Stimulated activated memory B cell treated with anti-CD40 and anti-IgM and Interleukin-4, amounts not matched to agents 10 μg/mL and 1 μg/mL and 100 μg/mL, for 72 hours (primary cell): Measurements from ENCODE around the gene SLC8A1.

ENCODE experiments used
- ATAC-seq: fragments of 150-1000 bp; cut with Tn5 transposase; 2 replicates; pipeline ENCODE4 v1.10.0; 2021
- H3K27ac Mint-ChIP-seq: one replicate; pipeline ENCODE4 v1.8.0; 2022; ENCODE audit warnings: mild to moderate bottlenecking, mixed read lengths
- H3K27me3 Mint-ChIP-seq: one replicate; pipeline ENCODE4 v1.8.0; 2022; ENCODE audit warnings: mixed read lengths
- H3K36me3 Mint-ChIP-seq: one replicate; pipeline ENCODE4 v1.8.0; 2022; ENCODE audit warnings: mixed read lengths
- H3K4me1 Mint-ChIP-seq: one replicate; pipeline ENCODE4 v1.8.0; 2022; ENCODE audit warnings: mixed read lengths
- H3K4me3 Mint-ChIP-seq: one replicate; pipeline ENCODE4 v1.8.0; 2022; ENCODE audit warnings: mild to moderate bottlenecking, moderate library complexity, mixed read lengths
- H3K9me3 Mint-ChIP-seq: one replicate; pipeline ENCODE4 v1.8.0; 2022; ENCODE audit warnings: mixed read lengths

Gene SLC8A1

DNA sequence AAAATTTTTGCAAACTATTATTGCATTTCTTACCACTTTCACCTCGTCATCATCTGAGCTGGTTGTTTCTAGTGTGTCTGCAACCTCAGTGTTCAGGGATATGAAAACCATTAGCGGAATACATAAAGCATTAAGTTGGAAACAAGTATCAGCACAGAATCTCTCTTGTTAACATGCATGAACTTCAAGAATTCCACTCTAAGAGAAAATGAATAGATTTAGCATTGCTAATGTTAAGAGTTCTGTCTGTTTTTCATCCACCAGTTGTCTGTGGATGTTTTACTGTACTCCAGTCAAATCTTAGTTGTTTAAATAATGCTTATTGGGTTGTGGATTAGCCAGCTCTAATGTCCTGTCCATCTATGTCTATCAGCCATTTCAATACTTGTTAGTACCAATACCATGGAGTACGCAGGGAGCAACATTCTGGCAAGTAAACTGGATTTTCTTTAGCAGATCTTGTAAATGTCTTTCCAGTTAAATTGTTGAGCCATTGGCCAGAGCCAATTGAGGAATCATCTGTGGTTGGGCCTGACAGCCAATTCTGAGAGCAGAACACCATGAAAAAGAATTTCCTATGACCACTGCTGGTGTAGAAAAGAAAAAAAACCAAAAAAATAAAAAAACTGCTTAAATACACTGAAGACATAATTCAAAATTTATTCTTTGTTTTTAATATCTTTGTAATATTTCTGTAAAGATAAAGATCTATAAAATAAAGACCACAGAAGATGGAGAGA, 82.5 kb downstream of the SLC8A1 start:
- peaks cover 5% of the 10 kb centered on the region for H3K4me1 Mint-ChIP-seq
- no peaks in the 10 kb centered on the region for H3K36me3 Mint-ChIP-seq
- no peak overlapping the region for H3K4me3 Mint-ChIP-seq
- H3K27me3 Mint-ChIP-seq, result no peaks in the 10 kb centered on the region
- no peak overlapping the region for H3K27ac Mint-ChIP-seq
- H3K9me3 Mint-ChIP-seq, result no peaks in the 10 kb centered on the region
- no peak for ATAC-seq

DNA sequence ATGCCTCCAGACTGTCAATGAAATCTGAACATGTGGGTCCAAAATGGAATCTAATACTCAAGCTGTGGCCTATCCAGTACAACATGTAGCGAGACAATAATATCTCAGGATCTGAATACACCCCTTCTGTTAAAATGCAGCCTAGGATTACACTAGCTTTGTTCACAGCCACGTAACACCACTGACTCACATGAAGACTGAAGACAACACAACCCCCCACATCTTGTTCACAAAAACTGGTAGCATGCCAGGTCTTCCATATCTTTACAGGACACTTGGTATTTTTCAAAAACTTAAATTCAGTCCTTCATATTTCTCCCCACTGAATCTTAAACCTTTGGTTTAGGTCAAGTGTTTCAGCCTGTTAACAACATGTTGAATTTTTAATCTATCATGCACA, 84.2 kb downstream of the SLC8A1 start:
- Mint-ChIP-seq H3K27ac (no peak overlapping the region), H3K9me3 (no peaks in the 10 kb centered on the region), H3K4me3 (no peak overlapping the region), H3K27me3 (no peaks in the 10 kb centered on the region), H3K36me3 (no peaks in the 10 kb centered on the region), H3K4me1 (peaks cover 14% of the 10 kb centered on the region)
- ATAC-seq, result no peak

GRCh38 chr2:40367032-40367431, 84.9 kb downstream of the SLC8A1 start:
- Mint-ChIP-seq H3K27me3 (no peaks in the 10 kb centered on the region), H3K27ac (no peak overlapping the region), H3K4me1 (peaks cover 14% of the 10 kb centered on the region), H3K4me3 (no peak overlapping the region), H3K36me3 (no peaks in the 10 kb centered on the region), H3K9me3 (no peaks in the 10 kb centered on the region)
- no peak for ATAC-seq

- H3K27ac Mint-ChIP-seq, result no peak overlapping the region
- peaks cover 14% of the 10 kb centered on the region for H3K4me1 Mint-ChIP-seq
- no peaks in the 10 kb centered on the region for H3K9me3 Mint-ChIP-seq
- ATAC-seq, result no peak
- no peaks in the 10 kb centered on the region for H3K36me3 Mint-ChIP-seq
- no peaks in the 10 kb centered on the region for H3K27me3 Mint-ChIP-seq
- H3K4me3 Mint-ChIP-seq, result no peak overlapping the region
Observed at GRCh38 chr2:40364151-40364874, 87.6 kb downstream of the SLC8A1 start.

- Mint-ChIP-seq H3K27ac (no peak overlapping the region), H3K9me3 (no peaks in the 10 kb centered on the region), H3K4me1 (peaks cover 14% of the 10 kb centered on the region), H3K36me3 (no peaks in the 10 kb centered on the region), H3K4me3 (peak overlapping the region; percentile 42), H3K27me3 (no peaks in the 10 kb centered on the region)
- peak; percentile 21 for ATAC-seq
Observed at GRCh38 chr2:40363631-40364030, 88.3 kb downstream of the SLC8A1 start.

GRCh38 chr2:40363231-40363630, 88.7 kb downstream of the SLC8A1 start:
- Mint-ChIP-seq H3K4me3 (no peak overlapping the region), H3K27ac (no peak overlapping the region), H3K36me3 (no peaks in the 10 kb centered on the region), H3K4me1 (peaks cover 14% of the 10 kb centered on the region), H3K27me3 (no peaks in the 10 kb centered on the region), H3K9me3 (no peaks in the 10 kb centered on the region)
- ATAC-seq, result no peak

- no peaks in the 10 kb centered on the region for H3K9me3 Mint-ChIP-seq
- peaks cover 14% of the 10 kb centered on the region for H3K4me1 Mint-ChIP-seq
- no peak overlapping the region for H3K4me3 Mint-ChIP-seq
- H3K27ac Mint-ChIP-seq, result no peak overlapping the region
- ATAC-seq, result no peak
- no peaks in the 10 kb centered on the region for H3K36me3 Mint-ChIP-seq
- H3K27me3 Mint-ChIP-seq, result no peaks in the 10 kb centered on the region
Observed at GRCh38 chr2:40361478-40361877, 90.4 kb downstream of the SLC8A1 start.

GRCh38 chr2:40360652-40361051, 91.2 kb downstream of the SLC8A1 start:
- no peak overlapping the region for H3K4me3 Mint-ChIP-seq
- no peaks in the 10 kb centered on the region for H3K9me3 Mint-ChIP-seq

GRCh38 chr2:40359811-40360210, 92.1 kb downstream of the SLC8A1 start:
- no peaks in the 10 kb centered on the region for H3K9me3 Mint-ChIP-seq
- peaks cover 13% of the 10 kb centered on the region for H3K4me1 Mint-ChIP-seq
- ATAC-seq, result no peak
- H3K36me3 Mint-ChIP-seq, result no peaks in the 10 kb centered on the region
- no peak overlapping the region for H3K27ac Mint-ChIP-seq
- H3K4me3 Mint-ChIP-seq, result no peak overlapping the region
- H3K27me3 Mint-ChIP-seq, result no peaks in the 10 kb centered on the region

More at GRCh38 chr2:40360652-40361051, 91.2 kb downstream of the SLC8A1 start:
- H3K36me3 Mint-ChIP-seq, result no peaks in the 10 kb centered on the region
- H3K4me1 Mint-ChIP-seq, result peaks cover 14% of the 10 kb centered on the region
- H3K27ac Mint-ChIP-seq, result no peak overlapping the region
- no peaks in the 10 kb centered on the region for H3K27me3 Mint-ChIP-seq
- ATAC-seq, result peak; percentile 57

DNA sequence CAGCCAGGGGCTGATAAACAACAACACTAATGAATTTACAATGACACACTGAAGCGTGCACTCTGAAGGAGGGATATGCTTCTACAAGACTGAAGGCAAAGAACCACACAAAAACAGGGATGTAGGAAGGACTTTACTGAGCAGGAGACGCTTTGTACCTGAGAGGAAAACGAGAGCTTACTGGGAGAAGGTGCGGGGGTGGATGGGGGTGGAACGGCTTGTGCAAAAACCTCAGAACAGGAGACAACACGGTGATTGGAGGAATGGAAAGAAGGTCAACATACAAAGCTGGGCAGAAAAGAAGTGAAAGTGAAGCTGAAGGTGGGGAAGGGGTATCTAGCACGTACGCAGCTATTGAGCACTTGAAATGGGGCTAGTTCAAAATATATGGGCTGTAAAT, 93.1 kb downstream of the SLC8A1 start:
- no peak for ATAC-seq
- Mint-ChIP-seq H3K27ac (no peak overlapping the region), H3K4me1 (peaks cover 5% of the 10 kb centered on the region), H3K36me3 (no peaks in the 10 kb centered on the region), H3K27me3 (no peaks in the 10 kb centered on the region), H3K4me3 (no peak overlapping the region), H3K9me3 (no peaks in the 10 kb centered on the region)

DNA sequence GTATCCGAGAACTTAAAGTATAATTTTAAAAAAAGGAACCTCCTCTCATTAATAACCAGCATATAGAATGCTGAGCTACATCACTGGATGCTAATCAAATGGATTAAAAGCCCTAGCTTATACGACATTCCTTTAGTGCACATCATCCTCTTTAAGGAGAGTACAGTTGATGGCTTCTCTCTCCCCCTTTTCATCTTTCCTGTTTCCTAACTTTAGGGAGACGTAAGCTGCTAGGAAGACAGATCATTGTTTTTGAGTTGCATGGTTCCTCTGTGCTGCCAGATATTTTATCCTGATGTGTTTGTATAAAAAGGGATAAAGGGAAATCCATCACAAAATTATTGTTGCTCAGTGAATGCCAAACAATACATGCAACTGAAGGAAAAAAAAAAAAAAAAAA, 94.2 kb downstream of the SLC8A1 start:
- no peak for ATAC-seq
- Mint-ChIP-seq H3K27ac (no peak overlapping the region), H3K9me3 (no peaks in the 10 kb centered on the region), H3K36me3 (no peaks in the 10 kb centered on the region), H3K4me1 (no peaks in the 10 kb centered on the region), H3K27me3 (no peaks in the 10 kb centered on the region), H3K4me3 (no peak overlapping the region)

GRCh38 chr2:40355451-40355850, 96.4 kb downstream of the SLC8A1 start:
- no peaks in the 10 kb centered on the region for H3K9me3 Mint-ChIP-seq
- H3K4me1 Mint-ChIP-seq, result no peaks in the 10 kb centered on the region

GRCh38 chr2:40353231-40353630, 98.7 kb downstream of the SLC8A1 start:
- Mint-ChIP-seq H3K4me1 (no peaks in the 10 kb centered on the region), H3K27ac (no peak overlapping the region), H3K4me3 (no peak overlapping the region), H3K27me3 (no peaks in the 10 kb centered on the region), H3K36me3 (no peaks in the 10 kb centered on the region), H3K9me3 (no peaks in the 10 kb centered on the region)
- ATAC-seq, result no peak

More at GRCh38 chr2:40355451-40355850, 96.4 kb downstream of the SLC8A1 start:
- Mint-ChIP-seq H3K36me3 (no peaks in the 10 kb centered on the region), H3K27ac (no peak overlapping the region), H3K4me3 (no peak overlapping the region), H3K27me3 (no peaks in the 10 kb centered on the region)
- no peak for ATAC-seq

DNA sequence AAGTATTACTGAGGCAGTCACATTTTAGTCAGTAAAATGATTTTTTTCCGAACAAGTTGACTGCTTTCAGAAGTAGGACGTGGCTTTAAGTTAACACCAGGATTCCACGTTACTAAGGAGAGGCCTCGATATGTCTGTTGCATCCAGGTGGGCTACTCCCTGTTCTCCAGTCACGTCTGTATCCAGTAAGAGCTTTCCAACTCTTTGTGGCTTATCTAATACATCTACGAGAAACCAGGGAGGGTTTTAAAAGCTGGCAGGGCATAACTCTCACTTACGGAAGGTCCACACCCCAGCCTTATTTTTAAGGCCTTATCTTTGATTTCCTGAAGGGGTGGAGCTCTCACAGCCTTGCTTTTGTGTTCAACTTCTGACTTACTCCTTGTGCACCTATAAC, 99.2 kb downstream of the SLC8A1 start:
- Mint-ChIP-seq H3K27ac (no peak overlapping the region), H3K27me3 (no peaks in the 10 kb centered on the region), H3K36me3 (no peaks in the 10 kb centered on the region), H3K9me3 (no peaks in the 10 kb centered on the region), H3K4me3 (no peak overlapping the region), H3K4me1 (no peaks in the 10 kb centered on the region)
- ATAC-seq, result no peak

DNA sequence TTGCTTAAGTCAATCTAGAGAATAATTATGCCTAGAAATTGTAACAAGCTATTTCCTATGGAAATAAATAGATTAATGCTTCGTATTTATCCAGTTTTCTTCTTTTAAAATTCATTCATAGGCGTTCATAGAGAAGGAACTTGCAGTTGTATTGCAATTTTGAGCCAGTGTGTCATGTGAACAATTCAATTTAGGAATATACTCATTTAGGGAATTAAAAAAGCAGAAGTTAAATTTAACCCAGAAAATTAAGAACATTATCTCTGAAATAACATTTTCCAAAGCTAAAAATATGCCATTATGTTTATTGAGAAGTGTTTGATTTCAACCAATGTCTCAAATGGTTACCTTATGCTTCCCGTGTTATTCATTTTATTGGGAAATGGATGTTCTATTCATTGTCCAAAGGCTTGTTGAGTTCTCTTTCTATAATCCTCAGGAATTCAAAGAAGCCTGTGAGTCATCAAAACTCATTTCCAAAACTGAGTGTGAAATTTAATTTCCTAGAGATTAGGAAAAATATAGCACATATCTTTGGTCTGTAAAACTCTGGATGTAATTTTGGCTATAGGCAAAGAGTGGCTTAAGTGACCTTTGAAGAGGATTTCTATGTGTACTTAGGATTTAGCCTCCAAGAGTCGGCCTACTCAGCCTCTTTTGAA, 99.7 kb downstream of the SLC8A1 start:
- H3K9me3 Mint-ChIP-seq, result no peaks in the 10 kb centered on the region
- H3K4me1 Mint-ChIP-seq, result no peaks in the 10 kb centered on the region
- no peak overlapping the region for H3K27ac Mint-ChIP-seq
- H3K4me3 Mint-ChIP-seq, result no peak overlapping the region
- no peaks in the 10 kb centered on the region for H3K27me3 Mint-ChIP-seq
- no peak for ATAC-seq
- H3K36me3 Mint-ChIP-seq, result no peaks in the 10 kb centered on the region

DNA sequence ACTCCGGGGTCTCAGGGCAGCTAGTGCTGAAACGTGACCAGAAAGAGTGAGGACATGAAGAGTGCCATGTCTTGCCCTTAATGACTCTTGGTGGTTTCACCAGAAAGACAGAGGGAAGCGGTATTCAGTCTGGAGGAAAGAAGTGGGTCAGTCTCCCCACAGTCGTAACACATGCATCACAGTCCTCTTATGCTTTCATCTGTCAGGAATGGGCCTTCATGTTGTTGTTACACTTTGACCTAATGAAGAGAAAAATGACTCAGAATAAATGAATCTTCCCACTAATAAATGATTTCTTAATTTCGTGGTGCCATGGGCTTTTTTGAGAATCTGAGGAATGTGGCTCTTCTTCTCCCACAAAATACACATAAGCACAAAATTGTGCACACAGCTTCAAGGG, 103.2 kb downstream of the SLC8A1 start:
- H3K9me3 Mint-ChIP-seq, result no peaks in the 10 kb centered on the region
- no peak overlapping the region for H3K4me3 Mint-ChIP-seq
- no peak for ATAC-seq
- H3K27ac Mint-ChIP-seq, result no peak overlapping the region
- H3K4me1 Mint-ChIP-seq, result no peaks in the 10 kb centered on the region
- H3K36me3 Mint-ChIP-seq, result no peaks in the 10 kb centered on the region
- no peaks in the 10 kb centered on the region for H3K27me3 Mint-ChIP-seq
